Uterus (tissue), 4 donors: ENCODE measurements around the gene CHST2. TPM values are rescaled to one million over a fixed set of nuclear protein-coding genes. Genes with fewer than 3 reads are reported as not detected.
"Not testable (repeated sequence)": the region's sequence is repeated elsewhere in the genome, so short reads cannot be mapped to it uniquely, and the experiment has no call there.

Experiments
- DNase-seq, 2 donors: peaks; one replicate each; pipeline ENCODE4 v3.0.0-alpha.2; 2019 to 2020
- H3K27ac ChIP-seq, 2 donors: fragments of 200-600 bp; sonication (generic); 1 replicate in 1 of 2; 2 replicates in 1 of 2; pipeline ENCODE4 v1.5.1; 2016 to 2018
- H3K27me3 ChIP-seq, 2 donors: fragments of 200-600 bp; sonication (generic); one replicate each; pipeline ENCODE4 v1.5.1; 2018 to 2019; ENCODE audit warnings: control low read depth in 1 of 2
- H3K36me3 ChIP-seq, 2 donors: fragments of 200-600 bp; sonication (generic); one replicate each; pipeline ENCODE4 v1.5.1; 2019; ENCODE audit warnings: control low read depth in 1 of 2
- H3K4me1 ChIP-seq, 2 donors: fragments of 200-600 bp; sonication (generic); one replicate each; pipeline ENCODE4 v1.5.1; 2018 to 2019; ENCODE audit warnings: control low read depth in 1 of 2
- H3K4me3 ChIP-seq, 2 donors: fragments of 200-600 bp; sonication (generic); 1 replicate in 1 of 2; 2 replicates in 1 of 2; pipeline ENCODE4 v1.5.1; 2018 to 2019; ENCODE audit warnings: mild to moderate bottlenecking in 1 of 2
- H3K9me3 ChIP-seq, 2 donors: fragments of 200-600 bp; sonication (generic); one replicate each; pipeline ENCODE4 v1.5.1; 2019; ENCODE audit warnings: control low read depth in 1 of 2
- POLR2A ChIP-seq, 2 donors: fragments of 450-650 bp; IDR thresholded peaks; one replicate each; pipeline ENCODE4 v1.6.1; 2016; ENCODE audit warnings: antibody characterized with exemption in 2 of 2, mild to moderate bottlenecking in 1 of 2, moderate library complexity in 1 of 2
- intact Hi-C: fragments of 100-400 bp; cut with DNase I; formaldehyde crosslinking; loops from one replicate; pipeline ENCODE4 v1.15.1; 2023; ENCODE audit warnings: low total_unique reads
- total RNA-seq, 4 donors: library from RNA; depleted of rRNA in 3 of 4; stranded (reverse); fragments of >200 nt in 3 of 4; gene quantifications; one replicate each; pipeline versions ENCODE4 v1.1.0 to v1.2.4, GENCODE V29; 2014 to 2023
- TF ChIP-seq, protein P1 (sequence below), 4 experiments: fragments of 200-600 bp in 2 of 4; fragments of 450-650 bp in 2 of 4; sonication (generic) in 2 of 4; IDR thresholded peaks; one replicate each; pipeline ENCODE4 v1.5.1; 2016 to 2019; ENCODE audit warnings: antibody characterized with exemption in 4 of 4, mild to moderate bottlenecking in 2 of 4, moderate library complexity in 1 of 4
- donor health status: DM: yes; HTN: yes; CAD: no.

Gene CHST2
- total RNA-seq, 4 donors from 2014 or later = 0.29 to 85.0 (median 4.1) TPM

DNA sequence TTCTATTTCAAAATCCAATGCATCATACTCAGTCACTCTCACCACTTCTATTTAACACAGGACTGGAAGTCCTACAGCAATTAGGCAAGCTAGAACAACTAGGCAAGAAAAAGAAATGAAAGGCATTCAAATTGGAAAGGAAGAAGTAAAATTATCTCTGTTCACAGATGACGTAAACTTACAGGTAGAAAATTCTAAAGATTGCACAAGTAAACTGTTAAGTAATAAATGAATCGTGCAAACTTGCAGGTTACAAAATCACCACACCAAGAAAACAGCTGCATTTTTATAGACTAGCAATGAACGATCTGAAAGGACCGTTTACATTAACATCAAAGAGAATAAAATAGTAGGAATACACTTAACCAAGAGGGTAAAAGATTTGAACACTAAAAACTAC, 36.2 kb downstream of the CHST2 start:
- Histone ChIP-seq H3K27ac (no peak overlapping the region), H3K27me3 (no peaks in the 10 kb centered on the region), H3K36me3 (no peaks in the 10 kb centered on the region), H3K4me1 (no peaks in the 10 kb centered on the region), H3K9me3 (no peaks in the 10 kb centered on the region), H3K4me3 (no peak overlapping the region)
- TF ChIP-seq POLR2A (IDR thresholded peaks at IDR 0.05) = no peak
- TF ChIP-seq, protein P1, sequence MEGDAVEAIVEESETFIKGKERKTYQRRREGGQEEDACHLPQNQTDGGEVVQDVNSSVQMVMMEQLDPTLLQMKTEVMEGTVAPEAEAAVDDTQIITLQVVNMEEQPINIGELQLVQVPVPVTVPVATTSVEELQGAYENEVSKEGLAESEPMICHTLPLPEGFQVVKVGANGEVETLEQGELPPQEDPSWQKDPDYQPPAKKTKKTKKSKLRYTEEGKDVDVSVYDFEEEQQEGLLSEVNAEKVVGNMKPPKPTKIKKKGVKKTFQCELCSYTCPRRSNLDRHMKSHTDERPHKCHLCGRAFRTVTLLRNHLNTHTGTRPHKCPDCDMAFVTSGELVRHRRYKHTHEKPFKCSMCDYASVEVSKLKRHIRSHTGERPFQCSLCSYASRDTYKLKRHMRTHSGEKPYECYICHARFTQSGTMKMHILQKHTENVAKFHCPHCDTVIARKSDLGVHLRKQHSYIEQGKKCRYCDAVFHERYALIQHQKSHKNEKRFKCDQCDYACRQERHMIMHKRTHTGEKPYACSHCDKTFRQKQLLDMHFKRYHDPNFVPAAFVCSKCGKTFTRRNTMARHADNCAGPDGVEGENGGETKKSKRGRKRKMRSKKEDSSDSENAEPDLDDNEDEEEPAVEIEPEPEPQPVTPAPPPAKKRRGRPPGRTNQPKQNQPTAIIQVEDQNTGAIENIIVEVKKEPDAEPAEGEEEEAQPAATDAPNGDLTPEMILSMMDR (IDR thresholded peaks at IDR 0.05) = no peak
- DNase-seq = no peak
- intact Hi-C loops = no loop called here

DNA sequence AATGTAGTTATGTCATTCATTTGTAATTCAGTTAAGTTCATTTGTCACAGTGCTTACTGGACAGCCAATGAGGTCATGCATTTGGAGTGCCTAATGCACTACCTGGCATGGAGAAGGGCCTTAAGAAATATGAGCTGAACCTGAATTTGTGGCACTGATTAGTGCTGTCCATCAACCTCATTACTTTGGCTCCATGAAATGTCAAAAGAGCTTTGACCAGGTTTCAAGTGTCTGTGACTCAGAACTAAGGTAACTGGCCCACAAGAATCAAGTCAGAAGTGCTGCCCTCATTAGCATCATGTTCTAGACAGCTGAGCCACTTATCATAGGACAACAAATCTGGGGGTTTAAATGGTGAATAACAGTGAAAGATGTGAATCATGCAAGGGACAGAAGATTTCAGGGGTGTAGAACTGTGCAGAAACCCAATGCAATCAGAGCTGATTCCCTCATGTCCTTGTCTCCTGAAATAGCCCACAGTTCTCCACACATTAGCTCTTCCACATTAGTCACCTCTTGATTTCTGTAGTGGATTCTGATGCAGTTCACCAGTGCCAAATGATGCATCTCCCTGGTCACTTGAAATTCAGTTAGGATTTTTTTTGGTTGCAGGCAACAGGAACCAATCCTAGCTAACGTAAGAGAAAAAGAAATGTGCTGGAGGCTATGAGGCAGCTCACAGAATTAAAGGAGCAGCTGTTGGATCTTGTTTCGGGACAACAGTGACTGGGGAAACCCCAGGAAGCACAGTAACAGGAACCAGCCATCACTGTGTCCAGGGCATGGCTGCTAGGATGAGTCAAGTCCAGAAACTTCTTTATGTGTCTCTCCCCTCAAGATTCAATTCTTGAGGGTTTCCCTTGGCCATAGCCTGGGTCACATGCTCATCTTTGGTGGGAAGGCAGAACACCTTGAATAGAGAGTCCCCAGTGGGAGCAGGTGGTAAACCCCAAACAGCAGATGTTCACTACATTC, 38.7 kb downstream of the CHST2 start:
- TF ChIP-seq, protein P1 (IDR thresholded peaks at IDR 0.05) = no peak
- TF ChIP-seq POLR2A (IDR thresholded peaks at IDR 0.05) = no peak
- H3K27ac ChIP-seq = no peak overlapping the region
- intact Hi-C loops = no loop called here
- no peaks in the 10 kb centered on the region for H3K4me1 ChIP-seq
- no peaks in the 10 kb centered on the region for H3K9me3 ChIP-seq
- no peaks in the 10 kb centered on the region for H3K27me3 ChIP-seq
- H3K36me3 ChIP-seq = no peaks in the 10 kb centered on the region
- DNase-seq = no peak
- H3K4me3 ChIP-seq = no peak overlapping the region

DNA sequence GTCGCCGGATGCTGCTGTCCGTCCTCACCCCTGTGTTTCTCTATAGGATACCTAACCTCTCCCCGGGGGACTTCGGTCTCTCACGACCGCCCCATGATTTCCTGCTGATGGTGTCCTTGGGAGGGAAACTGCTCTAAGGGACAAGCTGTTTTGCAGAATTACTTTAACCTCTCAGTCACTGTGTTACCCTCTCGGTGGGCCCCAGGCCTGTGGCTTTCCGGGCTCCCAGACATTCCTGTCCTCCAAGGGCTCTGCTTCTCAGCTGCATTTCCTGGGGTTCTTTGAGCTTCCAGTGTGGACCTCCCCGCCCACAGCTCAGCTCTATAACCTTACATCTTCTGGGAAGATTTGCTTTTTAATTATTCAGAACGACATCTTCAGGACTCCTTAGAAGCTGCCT, 40.9 kb downstream of the CHST2 start:
- no peak overlapping the region for H3K4me3 ChIP-seq
- H3K27ac ChIP-seq = no peak overlapping the region
- no peaks in the 10 kb centered on the region for H3K4me1 ChIP-seq
- intact Hi-C loops = no loop called here
- H3K36me3 ChIP-seq = no peaks in the 10 kb centered on the region
- no peak for TF ChIP-seq POLR2A (IDR thresholded peaks at IDR 0.05)
- TF ChIP-seq, protein P1 (IDR thresholded peaks at IDR 0.05) = no peak
- no peaks in the 10 kb centered on the region for H3K27me3 ChIP-seq
- DNase-seq = no peak
- H3K9me3 ChIP-seq = no peaks in the 10 kb centered on the region

DNA sequence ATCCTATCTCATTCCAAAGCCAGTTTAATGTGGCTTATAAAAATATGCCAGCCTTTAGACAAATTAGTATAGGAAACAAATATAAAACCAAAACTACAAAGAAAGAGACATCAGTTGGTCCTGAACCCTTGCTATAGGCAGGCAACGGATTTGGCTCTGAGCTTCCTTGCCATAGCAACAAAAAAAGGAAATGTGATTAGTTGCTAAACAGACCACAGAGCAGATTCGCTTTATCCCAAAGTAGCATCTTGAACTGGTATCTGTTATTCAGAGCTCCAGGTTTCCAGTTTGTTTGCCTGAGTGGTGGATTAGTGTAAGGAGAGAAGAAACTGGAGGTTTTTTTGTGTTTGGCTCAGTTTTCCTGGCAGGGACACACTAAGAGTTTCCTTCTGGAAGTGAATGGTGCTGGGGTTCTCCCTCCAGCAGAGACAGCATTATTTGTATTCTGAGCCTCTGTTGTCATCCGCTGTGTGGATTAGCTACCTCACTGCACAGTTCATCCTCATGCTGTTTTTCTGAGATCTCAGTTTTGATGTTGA, 44.1 kb downstream of the CHST2 start:
- H3K9me3 ChIP-seq = no peaks in the 10 kb centered on the region
- DNase-seq = no peak
- intact Hi-C loops = no loop called here
- no peak overlapping the region for H3K27ac ChIP-seq
- TF ChIP-seq, protein P1 (IDR thresholded peaks at IDR 0.05) = no peak
- TF ChIP-seq POLR2A (IDR thresholded peaks at IDR 0.05) = no peak
- H3K4me1 ChIP-seq = no peaks in the 10 kb centered on the region
- H3K27me3 ChIP-seq = no peaks in the 10 kb centered on the region
- no peaks in the 10 kb centered on the region for H3K36me3 ChIP-seq
- no peak overlapping the region for H3K4me3 ChIP-seq

DNA sequence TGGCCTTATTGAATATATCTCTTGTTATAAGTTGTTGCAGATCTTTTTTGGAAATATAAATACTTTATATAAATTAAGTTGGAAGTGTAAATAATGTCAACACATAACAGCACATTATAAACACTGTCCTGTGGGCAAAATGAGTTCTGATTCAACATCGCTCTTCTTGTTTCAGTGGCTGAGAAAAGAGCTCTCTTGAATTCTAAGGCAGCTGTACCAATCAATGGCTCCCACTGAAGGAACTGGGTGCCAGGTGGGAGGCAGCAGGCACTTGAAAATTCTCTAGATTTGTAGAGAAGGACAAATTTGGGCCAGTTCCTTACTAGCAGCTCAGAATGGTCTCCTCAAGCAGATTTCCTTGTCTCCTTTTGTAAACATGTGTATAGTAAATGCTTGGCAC, 45.6 kb downstream of the CHST2 start:
- Histone ChIP-seq H3K4me3 (no peak overlapping the region), H3K27ac (no peak overlapping the region), H3K4me1 (no peaks in the 10 kb centered on the region), H3K27me3 (no peaks in the 10 kb centered on the region), H3K9me3 (no peaks in the 10 kb centered on the region), H3K36me3 (no peaks in the 10 kb centered on the region)
- DNase-seq = no peak
- intact Hi-C loops = no loop called here
- TF ChIP-seq POLR2A (IDR thresholded peaks at IDR 0.05) = no peak
- TF ChIP-seq, protein P1 (IDR thresholded peaks at IDR 0.05) = no peak

DNA sequence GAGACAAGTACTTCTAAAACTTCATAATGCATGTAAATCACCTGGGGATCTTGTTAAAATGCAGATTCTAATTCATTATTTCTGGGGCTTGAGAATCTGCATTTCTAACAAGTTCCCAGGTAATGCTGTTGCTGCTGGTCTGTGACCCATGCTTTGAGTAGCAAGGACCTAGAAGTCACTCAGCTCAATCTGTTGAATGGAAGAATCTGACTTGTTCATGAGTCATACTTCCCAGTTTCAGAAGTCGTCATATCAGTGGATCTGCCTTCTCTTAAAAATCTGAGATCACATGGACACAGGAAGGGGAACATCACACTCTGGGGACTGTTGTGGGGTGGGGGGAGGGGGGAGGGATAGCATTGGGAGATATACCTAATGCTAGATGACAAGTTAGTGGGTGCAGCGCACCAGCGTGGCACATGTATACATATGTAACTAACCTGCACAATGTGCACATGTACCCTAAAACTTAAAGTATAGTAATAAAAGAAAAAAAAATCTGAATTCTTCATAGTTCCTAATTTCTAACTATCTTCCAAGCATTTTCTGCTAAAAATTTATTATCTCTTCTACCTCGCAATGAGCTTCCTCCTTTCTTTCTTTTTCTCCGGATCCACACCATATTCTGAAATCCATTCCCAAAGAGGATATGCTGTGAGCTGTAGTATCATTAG, 46.2 kb downstream of the CHST2 start:
- H3K27ac ChIP-seq, H3K27me3 ChIP-seq, H3K4me1 ChIP-seq, H3K4me3 ChIP-seq, intact Hi-C loops, DNase-seq, H3K36me3 ChIP-seq, H3K9me3 ChIP-seq: not testable (repeated sequence)
